Measurements from ENCODE around the gene PKN1.

Gene PKN1

GRCh38 chr19:14437578-14438140 lies 4.6 kb downstream of the PKN1 start:
- H3K4me1 ChIP-seq (ENCODE audit: control insufficient read depth in 1 of 2, insufficient read depth in 2 of 2, low read length in 2 of 2) = peaks cover 4 to 47% of the 10 kb centered on the region in 2 donors
- H3K9me3 ChIP-seq (ENCODE audit: control insufficient read depth in 1 of 2, low read length in 2 of 2) = no peaks in the 10 kb centered on the region
- H3K27ac ChIP-seq (ENCODE audit: low read length) = no peak overlapping the region
- no peaks in the 10 kb centered on the region for H3K27me3 ChIP-seq (ENCODE audit: low read depth, low read length)
- no peak overlapping the region for H3K4me3 ChIP-seq (ENCODE audit: low read depth in 1 of 2, low read length in 2 of 2)
- peaks cover 4 to 18% of the 10 kb centered on the region in 2 donors for H3K36me3 ChIP-seq (ENCODE audit: control insufficient read depth in 1 of 2, insufficient read depth in 2 of 2, low read length in 2 of 2)

DNA sequence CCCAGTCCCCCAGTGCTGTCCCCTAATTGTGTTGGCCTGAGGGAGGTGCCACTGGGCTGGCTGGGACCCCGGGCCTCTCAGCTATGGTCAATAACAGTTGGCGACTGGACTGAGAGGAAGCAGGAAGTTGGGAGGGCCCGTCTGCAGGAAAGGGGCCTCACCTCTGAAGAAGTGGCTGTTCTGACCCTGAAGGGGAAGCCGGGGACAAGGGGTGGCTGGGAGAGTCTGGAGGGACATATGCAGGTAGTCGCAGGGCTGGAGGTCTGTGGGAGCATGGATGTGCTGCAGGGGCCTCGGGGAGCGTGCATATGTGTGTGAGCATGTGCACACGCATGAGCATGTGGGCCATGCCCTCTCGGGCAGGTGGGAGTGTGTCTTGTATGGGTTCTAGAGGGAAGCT lies 5.9 kb downstream of the PKN1 start:
- Histone ChIP-seq H3K9me3 (ENCODE audit: control insufficient read depth in 1 of 2, low read length in 2 of 2) (no peaks in the 10 kb centered on the region), H3K27ac (ENCODE audit: low read length) (no peak overlapping the region), H3K27me3 (ENCODE audit: low read depth, low read length) (no peaks in the 10 kb centered on the region), H3K4me3 (ENCODE audit: low read depth in 1 of 2, low read length in 2 of 2) (no peak overlapping the region), H3K36me3 (ENCODE audit: control insufficient read depth in 1 of 2, insufficient read depth in 2 of 2, low read length in 2 of 2) (peaks cover 15 to 31% of the 10 kb centered on the region in 2 donors), H3K4me1 (ENCODE audit: control insufficient read depth in 1 of 2, insufficient read depth in 2 of 2, low read length in 2 of 2) (peaks cover 4 to 41% of the 10 kb centered on the region in 2 donors)

GRCh38 chr19:14440049-14440448 lies 6.9 kb downstream of the PKN1 start:
- Histone ChIP-seq H3K4me3 (ENCODE audit: low read depth in 1 of 2, low read length in 2 of 2) (peak overlapping the region; percentile 9 to 42), H3K4me1 (ENCODE audit: control insufficient read depth in 1 of 2, insufficient read depth in 2 of 2, low read length in 2 of 2) (peaks cover 4 to 31% of the 10 kb centered on the region in 2 donors)

DNA sequence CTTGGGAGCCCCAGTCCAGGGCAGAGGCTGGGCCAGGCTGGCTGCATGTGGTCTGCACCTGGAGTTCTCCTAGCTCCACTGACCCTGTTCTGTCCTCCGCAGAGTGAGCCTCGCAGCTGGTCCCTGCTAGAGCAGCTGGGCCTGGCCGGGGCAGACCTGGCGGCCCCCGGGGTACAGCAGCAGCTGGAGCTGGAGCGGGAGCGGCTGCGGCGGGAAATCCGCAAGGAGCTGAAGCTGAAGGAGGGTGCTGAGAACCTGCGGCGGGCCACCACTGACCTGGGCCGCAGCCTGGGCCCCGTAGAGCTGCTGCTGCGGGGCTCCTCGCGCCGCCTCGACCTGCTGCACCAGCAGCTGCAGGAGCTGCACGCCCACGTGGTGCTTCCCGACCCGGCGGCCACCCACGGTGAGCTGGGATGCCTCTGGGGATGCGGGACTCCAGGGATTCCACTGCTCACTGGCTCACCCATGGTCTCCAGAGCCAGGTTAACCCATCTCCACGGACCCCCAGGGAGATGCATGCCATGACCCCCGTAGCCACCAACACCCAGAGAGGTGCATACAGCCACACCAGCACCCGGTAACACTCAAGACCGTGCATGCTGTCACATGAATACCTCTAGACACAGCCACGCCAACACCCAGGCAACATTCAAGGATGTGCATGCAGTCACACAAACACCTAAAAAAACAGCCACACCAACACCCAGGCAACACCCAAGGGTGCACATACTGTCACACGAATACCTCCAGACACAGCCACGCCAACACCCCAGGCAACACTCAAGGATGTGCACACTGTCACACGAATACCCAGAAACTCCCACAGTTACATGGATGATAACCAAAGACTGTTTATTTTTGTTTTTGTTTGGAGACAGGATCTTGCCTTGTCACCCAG lies 8.2 kb downstream of the PKN1 start:
- Histone ChIP-seq H3K27ac (ENCODE audit: low read length) (no peak overlapping the region), H3K4me1 (ENCODE audit: control insufficient read depth in 1 of 2, insufficient read depth in 2 of 2, low read length in 2 of 2) (peaks cover 4 to 25% of the 10 kb centered on the region in 2 donors), H3K27me3 (ENCODE audit: low read depth, low read length) (no peaks in the 10 kb centered on the region), H3K9me3 (ENCODE audit: control insufficient read depth in 1 of 2, low read length in 2 of 2) (no peaks in the 10 kb centered on the region), H3K36me3 (ENCODE audit: control insufficient read depth in 1 of 2, insufficient read depth in 2 of 2, low read length in 2 of 2) (peaks cover 24 to 48% of the 10 kb centered on the region in 2 donors), H3K4me3 (ENCODE audit: low read depth in 1 of 2, low read length in 2 of 2) (no peak overlapping the region)

More at GRCh38 chr19:14440049-14440448, 6.9 kb downstream of the PKN1 start:
- H3K9me3 ChIP-seq (ENCODE audit: control insufficient read depth in 1 of 2, low read length in 2 of 2) = no peaks in the 10 kb centered on the region
- no peaks in the 10 kb centered on the region for H3K27me3 ChIP-seq (ENCODE audit: low read depth, low read length)
- peak overlapping the region; percentile 6 for H3K27ac ChIP-seq (ENCODE audit: low read length)
- peaks cover 22 to 40% of the 10 kb centered on the region in 2 donors for H3K36me3 ChIP-seq (ENCODE audit: control insufficient read depth in 1 of 2, insufficient read depth in 2 of 2, low read length in 2 of 2)

GRCh38 chr19:14442891-14443631 lies 10.0 kb downstream of the PKN1 start:
- Histone ChIP-seq H3K4me3 (ENCODE audit: low read depth in 1 of 2, low read length in 2 of 2) (no peak overlapping the region), H3K4me1 (ENCODE audit: control insufficient read depth in 1 of 2, insufficient read depth in 2 of 2, low read length in 2 of 2) (peaks cover 4 to 25% of the 10 kb centered on the region in 2 donors), H3K27ac (ENCODE audit: low read length) (no peak overlapping the region), H3K36me3 (ENCODE audit: control insufficient read depth in 1 of 2, insufficient read depth in 2 of 2, low read length in 2 of 2) (peaks cover 30 to 63% of the 10 kb centered on the region in 2 donors), H3K27me3 (ENCODE audit: low read depth, low read length) (no peaks in the 10 kb centered on the region), H3K9me3 (ENCODE audit: control insufficient read depth in 1 of 2, low read length in 2 of 2) (no peaks in the 10 kb centered on the region)

DNA sequence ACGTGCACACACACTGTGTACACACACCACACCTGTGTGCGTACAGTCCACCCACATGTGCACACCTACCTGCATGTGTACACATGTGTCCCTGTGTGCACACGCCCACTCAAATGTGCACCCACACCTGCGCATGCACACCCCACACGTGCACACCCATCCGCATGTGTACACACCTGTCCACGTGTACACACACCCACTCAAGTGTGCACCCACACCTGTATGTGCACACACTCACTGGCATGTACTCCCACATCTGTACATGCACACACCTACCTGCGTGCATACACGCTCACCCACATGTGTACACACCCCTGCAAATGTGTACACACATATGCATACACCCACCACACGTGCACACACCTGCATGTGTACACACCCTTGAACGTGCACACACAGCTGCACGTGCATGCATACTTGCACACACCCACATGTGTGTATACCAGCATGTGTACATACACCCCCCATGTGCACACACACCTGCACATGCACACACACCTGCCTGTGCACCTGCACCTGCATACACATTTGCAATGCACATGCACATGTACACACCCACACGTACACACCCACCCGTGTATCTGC lies 10.6 kb downstream of the PKN1 start:
- peaks cover 36 to 69% of the 10 kb centered on the region in 2 donors for H3K36me3 ChIP-seq (ENCODE audit: control insufficient read depth in 1 of 2, insufficient read depth in 2 of 2, low read length in 2 of 2)
- no peaks in the 10 kb centered on the region for H3K9me3 ChIP-seq (ENCODE audit: control insufficient read depth in 1 of 2, low read length in 2 of 2)
- H3K4me1 ChIP-seq (ENCODE audit: control insufficient read depth in 1 of 2, insufficient read depth in 2 of 2, low read length in 2 of 2) = peaks cover 4 to 21% of the 10 kb centered on the region in 2 donors
- H3K4me3 ChIP-seq (ENCODE audit: low read depth in 1 of 2, low read length in 2 of 2) = no peak overlapping the region
- no peak overlapping the region for H3K27ac ChIP-seq (ENCODE audit: low read length)
- no peaks in the 10 kb centered on the region for H3K27me3 ChIP-seq (ENCODE audit: low read depth, low read length)

- H3K9me3 ChIP-seq (ENCODE audit: control insufficient read depth in 1 of 2, low read length in 2 of 2) = no peaks in the 10 kb centered on the region
- no peaks in the 10 kb centered on the region for H3K27me3 ChIP-seq (ENCODE audit: low read depth, low read length)
- no peaks in the 10 kb centered on the region for H3K4me1 ChIP-seq (ENCODE audit: control insufficient read depth in 1 of 2, insufficient read depth in 2 of 2, low read length in 2 of 2)
- H3K36me3 ChIP-seq (ENCODE audit: control insufficient read depth in 1 of 2, insufficient read depth in 2 of 2, low read length in 2 of 2) = peaks cover 39 to 91% of the 10 kb centered on the region in 2 donors
- H3K27ac ChIP-seq (ENCODE audit: low read length) = no peak overlapping the region
- no peak overlapping the region for H3K4me3 ChIP-seq (ENCODE audit: low read depth in 1 of 2, low read length in 2 of 2)
Measured at GRCh38 chr19:14446336-14447036, 13.4 kb downstream of the PKN1 start.

DNA sequence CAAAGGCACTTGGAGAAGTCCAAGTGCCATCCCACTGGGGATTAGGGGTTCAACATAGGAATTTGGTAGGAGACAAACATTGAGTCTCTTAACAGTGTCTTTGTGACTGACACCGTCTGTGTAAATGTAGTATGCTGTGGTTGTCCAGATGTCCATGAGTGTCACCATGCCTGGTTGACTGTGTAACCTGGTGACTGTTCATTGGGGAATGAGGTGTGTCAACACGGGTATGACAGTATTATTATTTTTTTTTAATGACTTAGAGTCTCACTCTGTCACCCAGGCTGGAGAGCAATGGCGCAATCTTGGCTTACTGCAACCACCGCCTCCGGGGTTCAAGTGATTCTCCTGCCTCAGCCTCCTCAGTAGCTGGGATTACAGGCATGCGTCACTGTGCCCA lies 16.2 kb downstream of the PKN1 start:
- Histone ChIP-seq H3K9me3 (ENCODE audit: control insufficient read depth in 1 of 2, low read length in 2 of 2) (no peaks in the 10 kb centered on the region), H3K4me3 (ENCODE audit: low read depth in 1 of 2, low read length in 2 of 2) (no peak overlapping the region), H3K27me3 (ENCODE audit: low read depth, low read length) (no peaks in the 10 kb centered on the region), H3K27ac (ENCODE audit: low read length) (no peak overlapping the region), H3K4me1 (ENCODE audit: control insufficient read depth in 1 of 2, insufficient read depth in 2 of 2, low read length in 2 of 2) (no peaks in the 10 kb centered on the region), H3K36me3 (ENCODE audit: control insufficient read depth in 1 of 2, insufficient read depth in 2 of 2, low read length in 2 of 2) (peaks cover 23 to 73% of the 10 kb centered on the region in 2 donors)

DNA sequence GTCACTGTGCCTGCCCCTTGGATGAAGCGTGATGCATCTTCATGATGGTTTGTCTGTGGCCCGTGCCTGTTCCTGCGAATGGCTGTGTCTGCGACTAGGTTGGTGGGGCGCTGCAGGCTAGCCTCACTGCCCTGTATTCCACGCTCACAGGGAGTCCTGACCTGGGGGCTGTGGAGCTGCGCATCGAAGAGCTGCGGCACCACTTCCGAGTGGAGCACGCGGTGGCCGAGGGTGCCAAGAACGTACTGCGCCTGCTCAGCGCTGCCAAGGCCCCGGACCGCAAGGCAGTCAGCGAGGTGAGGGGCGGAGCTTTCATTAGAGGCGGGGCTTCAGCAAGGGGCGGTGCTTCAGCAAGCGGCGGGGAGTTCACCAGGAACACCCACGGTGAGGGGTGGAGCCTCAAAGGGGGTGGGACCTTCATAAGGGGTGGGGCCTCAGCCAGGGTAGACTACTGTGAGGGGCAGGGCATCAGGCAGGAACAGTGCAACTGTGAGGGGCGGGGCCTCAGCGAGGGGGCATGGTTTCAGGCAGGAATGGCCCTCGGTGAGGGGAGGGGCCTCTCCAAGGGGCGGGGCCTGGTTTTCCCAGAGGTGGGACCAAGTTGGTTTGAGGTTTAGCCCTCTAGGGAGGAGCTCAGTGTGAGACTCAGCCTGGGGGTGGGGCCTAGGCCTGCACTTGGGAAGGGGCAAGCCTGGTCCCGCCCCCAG lies 17.2 kb downstream of the PKN1 start:
- no peaks in the 10 kb centered on the region for H3K27me3 ChIP-seq (ENCODE audit: low read depth, low read length)
- no peak overlapping the region for H3K27ac ChIP-seq (ENCODE audit: low read length)
- no peaks in the 10 kb centered on the region for H3K9me3 ChIP-seq (ENCODE audit: control insufficient read depth in 1 of 2, low read length in 2 of 2)
- H3K4me3 ChIP-seq (ENCODE audit: low read depth in 1 of 2, low read length in 2 of 2) = no peak overlapping the region
- H3K36me3 ChIP-seq (ENCODE audit: control insufficient read depth in 1 of 2, insufficient read depth in 2 of 2, low read length in 2 of 2) = peaks cover 19 to 69% of the 10 kb centered on the region in 2 donors
- no peaks in the 10 kb centered on the region for H3K4me1 ChIP-seq (ENCODE audit: control insufficient read depth in 1 of 2, insufficient read depth in 2 of 2, low read length in 2 of 2)

GRCh38 chr19:14450876-14451275 lies 17.8 kb downstream of the PKN1 start:
- peaks cover 19 to 68% of the 10 kb centered on the region in 2 donors for H3K36me3 ChIP-seq (ENCODE audit: control insufficient read depth in 1 of 2, insufficient read depth in 2 of 2, low read length in 2 of 2)
- H3K27ac ChIP-seq (ENCODE audit: low read length) = no peak overlapping the region
- H3K27me3 ChIP-seq (ENCODE audit: low read depth, low read length) = no peaks in the 10 kb centered on the region
- no peak overlapping the region for H3K4me3 ChIP-seq (ENCODE audit: low read depth in 1 of 2, low read length in 2 of 2)
- H3K4me1 ChIP-seq (ENCODE audit: control insufficient read depth in 1 of 2, insufficient read depth in 2 of 2, low read length in 2 of 2) = no peaks in the 10 kb centered on the region
- no peaks in the 10 kb centered on the region for H3K9me3 ChIP-seq (ENCODE audit: control insufficient read depth in 1 of 2, low read length in 2 of 2)

Data from muscle layer of duodenum (tissue), 2 donors.